SK-N-SH treated with all-trans-retinoic acid at 6 μM for 48 hours (cell line): ENCODE data around the gene VSTM4.

Experiments
- ATAC-seq: fragments of 200-7000 bp; cut with Tn5 transposase; 3 replicates; pipeline ENCODE4 v1.9.1; 2020; ENCODE audit warnings: mild to moderate bottlenecking, moderate library complexity
- ARNTL ChIP-seq: fragments of 450-650 bp; formaldehyde crosslinking; IDR thresholded peaks from 2 replicates; pipeline ENCODE4 v1.5.0; 2020; ENCODE audit warnings: low read depth, mild to moderate bottlenecking, moderate library complexity, borderline replicate concordance
- BACH2 ChIP-seq: fragments of 250-450 bp; sonication (Bioruptor Pico); IDR thresholded peaks from 2 replicates; pipeline ENCODE4 v1.9.0; 2021; ENCODE audit warnings: mild to moderate bottlenecking, borderline replicate concordance
- CSDC2 ChIP-seq: fragments of 250-450 bp; sonication (Bioruptor Pico); IDR thresholded peaks from 2 replicates; pipeline ENCODE4 v1.5.0; 2020; ENCODE audit warnings: mild to moderate bottlenecking, moderate library complexity
- ESRRG ChIP-seq: fragments of 250-450 bp; sonication (Bioruptor Pico); IDR thresholded peaks from 2 replicates; pipeline ENCODE4 v1.6.1; 2021; ENCODE audit warnings: mild to moderate bottlenecking
- GLIS3 ChIP-seq: fragments of 250-450 bp; sonication (Bioruptor Pico); IDR thresholded peaks from 2 replicates; pipeline ENCODE4 v1.5.0; 2020; ENCODE audit warnings: mild to moderate bottlenecking, moderate library complexity
- ISL1 ChIP-seq: fragments of 250-450 bp; sonication (Bioruptor Pico); IDR thresholded peaks from 2 replicates; pipeline ENCODE4 v2.1.2; 2022; ENCODE audit warnings: mild to moderate bottlenecking, moderate library complexity
- OSR1 ChIP-seq: fragments of 250-450 bp; sonication (Bioruptor Pico); IDR thresholded peaks from 2 replicates; pipeline ENCODE4 v1.8.0; 2022; ENCODE audit warnings: moderate library complexity, mild to moderate bottlenecking, inconsistent platforms
- PPARA ChIP-seq: fragments of 250-450 bp; sonication (Bioruptor Pico); IDR thresholded peaks from 2 replicates; pipeline ENCODE4 v1.5.0; 2020; ENCODE audit warnings: mild to moderate bottlenecking, borderline replicate concordance
- RARB ChIP-seq: fragments of 250-450 bp; sonication (Bioruptor Pico); IDR thresholded peaks from 2 replicates; pipeline ENCODE4 v1.8.0; 2021; ENCODE audit warnings: mild to moderate bottlenecking, moderate library complexity
- SNAI2 ChIP-seq: fragments of 250-450 bp; sonication (Bioruptor Pico); IDR thresholded peaks from 2 replicates; pipeline ENCODE4 v1.5.0; 2020; ENCODE audit warnings: mild to moderate bottlenecking, moderate library complexity
- TCF4 ChIP-seq: fragments of 250-450 bp; sonication (Bioruptor Pico); IDR thresholded peaks from 2 replicates; pipeline ENCODE4 v1.8.0; 2021; ENCODE audit warnings: mild to moderate bottlenecking, moderate library complexity, borderline replicate concordance
- TOX ChIP-seq: fragments of 250-450 bp; sonication (Bioruptor Pico); IDR thresholded peaks from 2 replicates; pipeline ENCODE4 v1.8.0; 2021; ENCODE audit warnings: mild to moderate bottlenecking, moderate library complexity, borderline replicate concordance
- ZC3H10 ChIP-seq: fragments of 250-450 bp; sonication (Bioruptor Pico); IDR thresholded peaks from 2 replicates; pipeline ENCODE4 v1.5.1; 2021; ENCODE audit warnings: mild to moderate bottlenecking, moderate library complexity
- ZFP3 ChIP-seq: fragments of 250-450 bp; sonication (Bioruptor Pico); IDR thresholded peaks from 2 replicates; pipeline ENCODE4 v1.5.0; 2020; ENCODE audit warnings: mild to moderate bottlenecking, moderate library complexity
- ZFP30 ChIP-seq: fragments of 450-650 bp; formaldehyde crosslinking; IDR thresholded peaks from 2 replicates; pipeline ENCODE4 v1.5.0; 2022; ENCODE audit warnings: mild to moderate bottlenecking, moderate library complexity
- ZNF565 ChIP-seq: fragments of 450-650 bp; formaldehyde crosslinking; conservative IDR thresholded peaks from 2 replicates; pipeline ENCODE4 v1.5.0; 2020; ENCODE audit warnings: low read depth, mild to moderate bottlenecking, moderate library complexity
- ZNF70 ChIP-seq: fragments of 450-650 bp; formaldehyde crosslinking; IDR thresholded peaks from 2 replicates; pipeline ENCODE4 v1.5.0; 2020; ENCODE audit warnings: mild to moderate bottlenecking, moderate library complexity
- ZNF8 ChIP-seq: fragments of 450-650 bp; formaldehyde crosslinking; IDR thresholded peaks from 2 replicates; pipeline ENCODE4 v1.5.0; 2020; ENCODE audit warnings: mild to moderate bottlenecking, moderate library complexity
- TF ChIP-seq, protein P1 (sequence below): fragments of 250-450 bp; sonication (Bioruptor Pico); IDR thresholded peaks from 2 replicates; pipeline ENCODE4 v1.5.1; 2020; ENCODE audit warnings: low read depth, mild to moderate bottlenecking, moderate library complexity
- TF ChIP-seq, protein P2 (sequence below): fragments of 250-450 bp; sonication (Bioruptor Pico); IDR thresholded peaks from 2 replicates; pipeline ENCODE4 v1.5.1; 2021; ENCODE audit warnings: mild to moderate bottlenecking, moderate library complexity
- TF ChIP-seq, protein P3 (sequence below): fragments of 250-450 bp; sonication (Bioruptor Pico); IDR thresholded peaks from 2 replicates; pipeline ENCODE4 v1.8.0; 2020; ENCODE audit warnings: mild to moderate bottlenecking, moderate library complexity, borderline replicate concordance
- TF ChIP-seq, protein P4 (sequence below): fragments of 250-450 bp; sonication (Bioruptor Pico); IDR thresholded peaks from 2 replicates; pipeline ENCODE4 v1.8.0; 2021; ENCODE audit warnings: low read depth, mild to moderate bottlenecking, moderate library complexity, borderline replicate concordance

Gene VSTM4

DNA sequence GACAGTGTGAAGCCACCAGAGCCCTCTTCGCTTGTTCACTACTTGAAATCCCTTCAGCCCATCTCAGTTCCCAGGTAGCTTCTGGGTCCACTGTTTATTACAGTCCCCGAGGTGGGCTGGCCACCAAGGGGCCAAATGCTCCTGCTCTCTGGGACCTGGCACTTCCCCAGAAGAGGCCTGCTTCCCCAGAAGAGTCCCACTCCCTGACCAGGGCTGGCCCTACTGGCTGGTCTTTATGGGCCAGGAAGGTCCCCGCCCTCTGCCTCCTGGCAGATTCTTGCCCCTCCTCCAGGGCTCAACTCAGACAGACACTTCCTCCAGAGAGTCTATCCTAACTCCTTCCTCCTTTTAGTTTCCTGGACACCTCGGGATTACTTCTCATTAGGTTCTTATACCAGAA lies 105.0 kb downstream of the VSTM4 start:
- no peak for ATAC-seq
- TF ChIP-seq RARB: no peak
- no peak for TF ChIP-seq TCF4 (CRISPR knock-in tag)
- no peak for TF ChIP-seq ZFP30 (CRISPR knock-in tag)
- no peak for TF ChIP-seq GLIS3 (CRISPR knock-in tag)
- no peak for TF ChIP-seq ISL1 (CRISPR knock-in tag)
- no peak for TF ChIP-seq ZC3H10 (CRISPR knock-in tag)
- TF ChIP-seq, protein P1, sequence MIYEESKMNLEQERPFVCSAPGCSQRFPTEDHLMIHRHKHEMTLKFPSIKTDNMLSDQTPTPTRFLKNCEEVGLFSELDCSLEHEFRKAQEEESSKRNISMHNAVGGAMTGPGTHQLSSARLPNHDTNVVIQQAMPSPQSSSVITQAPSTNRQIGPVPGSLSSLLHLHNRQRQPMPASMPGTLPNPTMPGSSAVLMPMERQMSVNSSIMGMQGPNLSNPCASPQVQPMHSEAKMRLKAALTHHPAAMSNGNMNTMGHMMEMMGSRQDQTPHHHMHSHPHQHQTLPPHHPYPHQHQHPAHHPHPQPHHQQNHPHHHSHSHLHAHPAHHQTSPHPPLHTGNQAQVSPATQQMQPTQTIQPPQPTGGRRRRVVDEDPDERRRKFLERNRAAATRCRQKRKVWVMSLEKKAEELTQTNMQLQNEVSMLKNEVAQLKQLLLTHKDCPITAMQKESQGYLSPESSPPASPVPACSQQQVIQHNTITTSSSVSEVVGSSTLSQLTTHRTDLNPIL (CRISPR knock-in tag): no peak
- TF ChIP-seq SNAI2 (CRISPR knock-in tag): no peak
- TF ChIP-seq ZNF70 (CRISPR knock-in tag): no peak
- no peak for TF ChIP-seq ARNTL (CRISPR knock-in tag)
- no peak for TF ChIP-seq TOX (CRISPR knock-in tag)
- TF ChIP-seq ZNF8 (CRISPR knock-in tag): no peak
- TF ChIP-seq ESRRG: no peak
- no peak for TF ChIP-seq PPARA (CRISPR knock-in tag)
- TF ChIP-seq ZFP3 (CRISPR knock-in tag): no peak
- TF ChIP-seq BACH2: no peak
- TF ChIP-seq, protein P2, sequence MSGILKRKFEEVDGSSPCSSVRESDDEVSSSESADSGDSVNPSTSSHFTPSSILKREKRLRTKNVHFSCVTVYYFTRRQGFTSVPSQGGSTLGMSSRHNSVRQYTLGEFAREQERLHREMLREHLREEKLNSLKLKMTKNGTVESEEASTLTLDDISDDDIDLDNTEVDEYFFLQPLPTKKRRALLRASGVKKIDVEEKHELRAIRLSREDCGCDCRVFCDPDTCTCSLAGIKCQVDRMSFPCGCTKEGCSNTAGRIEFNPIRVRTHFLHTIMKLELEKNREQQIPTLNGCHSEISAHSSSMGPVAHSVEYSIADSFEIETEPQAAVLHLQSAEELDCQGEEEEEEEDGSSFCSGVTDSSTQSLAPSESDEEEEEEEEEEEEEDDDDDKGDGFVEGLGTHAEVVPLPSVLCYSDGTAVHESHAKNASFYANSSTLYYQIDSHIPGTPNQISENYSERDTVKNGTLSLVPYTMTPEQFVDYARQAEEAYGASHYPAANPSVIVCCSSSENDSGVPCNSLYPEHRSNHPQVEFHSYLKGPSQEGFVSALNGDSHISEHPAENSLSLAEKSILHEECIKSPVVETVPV (CRISPR knock-in tag): no peak
- TF ChIP-seq OSR1 (CRISPR knock-in tag): no peak

DNA sequence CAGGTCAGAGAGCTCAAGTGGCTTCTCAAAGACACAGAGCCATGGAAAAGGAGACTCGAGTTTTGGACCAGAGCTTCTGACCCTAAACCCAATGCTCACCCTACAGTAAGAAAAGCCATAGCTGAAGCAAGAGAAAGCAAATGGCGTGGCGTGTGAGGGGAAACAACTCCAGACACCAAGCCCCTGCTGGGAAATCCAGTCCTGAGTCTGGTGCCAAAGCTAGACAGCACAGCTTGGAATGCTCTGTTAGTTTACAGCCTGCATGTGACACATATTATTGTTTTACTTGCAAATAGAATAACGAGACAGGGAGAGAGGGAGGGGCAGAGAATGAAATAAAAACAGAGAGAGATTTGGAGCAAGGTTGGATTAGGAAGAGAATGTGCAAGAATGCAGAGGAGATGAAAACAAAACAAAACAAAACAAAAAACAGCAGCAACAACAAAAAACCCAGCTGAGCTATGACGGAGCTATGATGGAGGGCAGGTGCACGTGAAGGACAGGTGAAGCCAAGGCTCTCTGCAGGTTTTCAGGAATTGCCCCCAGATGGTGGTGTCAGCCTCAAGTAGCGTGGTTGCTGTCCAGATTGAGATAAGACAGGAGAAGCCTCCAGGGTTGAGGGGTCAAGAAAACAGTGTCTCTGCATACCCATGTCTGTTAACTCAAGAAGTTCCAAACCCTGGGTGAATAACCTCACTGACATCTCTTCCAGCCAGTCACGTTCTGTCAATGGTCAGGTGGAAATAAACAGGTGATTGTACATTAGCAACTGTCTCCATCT lies 105.9 kb downstream of the VSTM4 start:
- TF ChIP-seq RARB (no peak), ZNF70 (CRISPR knock-in tag) (peak; percentile 53; the same call in 1 of the 2 replicates)
- no peak for ATAC-seq

DNA sequence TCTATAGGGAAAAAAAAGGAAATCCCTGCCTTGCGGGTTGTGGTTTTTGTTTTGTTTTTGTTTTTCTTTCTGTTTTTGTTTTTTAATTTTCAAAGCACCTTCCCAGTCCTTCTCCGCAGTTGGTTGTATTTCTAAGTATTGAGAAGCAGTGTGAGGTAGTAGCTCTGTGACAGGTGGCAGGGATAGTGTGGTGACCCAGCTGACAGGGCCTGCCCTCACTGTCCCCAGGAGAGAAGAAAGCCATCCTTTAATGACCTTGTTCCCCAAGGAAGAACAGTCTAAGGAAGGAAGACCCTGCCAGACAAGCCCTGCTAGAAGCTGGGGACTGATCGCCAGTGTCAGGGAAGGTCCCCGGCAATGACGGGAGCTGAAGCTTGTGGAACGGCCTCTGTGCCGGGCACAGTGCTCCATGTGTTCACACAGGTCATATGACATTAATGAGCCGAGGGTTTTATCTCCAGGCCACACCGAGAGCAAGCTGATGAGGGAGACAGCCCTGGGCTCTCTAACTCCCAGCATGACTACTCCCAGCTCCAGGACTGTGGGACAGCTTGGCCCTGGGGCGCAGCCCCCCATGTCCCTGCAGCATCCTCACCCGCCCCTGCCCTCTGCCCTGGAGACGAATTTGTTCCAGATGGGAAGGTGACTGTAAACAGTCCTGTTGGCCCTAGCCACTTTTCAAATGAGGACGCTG lies 106.7 kb downstream of the VSTM4 start:
- TF ChIP-seq, protein P3, sequence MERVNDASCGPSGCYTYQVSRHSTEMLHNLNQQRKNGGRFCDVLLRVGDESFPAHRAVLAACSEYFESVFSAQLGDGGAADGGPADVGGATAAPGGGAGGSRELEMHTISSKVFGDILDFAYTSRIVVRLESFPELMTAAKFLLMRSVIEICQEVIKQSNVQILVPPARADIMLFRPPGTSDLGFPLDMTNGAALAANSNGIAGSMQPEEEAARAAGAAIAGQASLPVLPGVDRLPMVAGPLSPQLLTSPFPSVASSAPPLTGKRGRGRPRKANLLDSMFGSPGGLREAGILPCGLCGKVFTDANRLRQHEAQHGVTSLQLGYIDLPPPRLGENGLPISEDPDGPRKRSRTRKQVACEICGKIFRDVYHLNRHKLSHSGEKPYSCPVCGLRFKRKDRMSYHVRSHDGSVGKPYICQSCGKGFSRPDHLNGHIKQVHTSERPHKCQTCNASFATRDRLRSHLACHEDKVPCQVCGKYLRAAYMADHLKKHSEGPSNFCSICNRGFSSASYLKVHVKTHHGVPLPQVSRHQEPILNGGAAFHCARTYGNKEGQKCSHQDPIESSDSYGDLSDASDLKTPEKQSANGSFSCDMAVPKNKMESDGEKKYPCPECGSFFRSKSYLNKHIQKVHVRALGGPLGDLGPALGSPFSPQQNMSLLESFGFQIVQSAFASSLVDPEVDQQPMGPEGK (CRISPR knock-in tag): no peak
- TF ChIP-seq ISL1 (CRISPR knock-in tag): no peak
- TF ChIP-seq TOX (CRISPR knock-in tag): no peak
- TF ChIP-seq ZC3H10 (CRISPR knock-in tag): no peak
- no peak for TF ChIP-seq ZFP3 (CRISPR knock-in tag)
- no peak for TF ChIP-seq ESRRG
- no peak for TF ChIP-seq CSDC2 (CRISPR knock-in tag)
- TF ChIP-seq, protein P4, sequence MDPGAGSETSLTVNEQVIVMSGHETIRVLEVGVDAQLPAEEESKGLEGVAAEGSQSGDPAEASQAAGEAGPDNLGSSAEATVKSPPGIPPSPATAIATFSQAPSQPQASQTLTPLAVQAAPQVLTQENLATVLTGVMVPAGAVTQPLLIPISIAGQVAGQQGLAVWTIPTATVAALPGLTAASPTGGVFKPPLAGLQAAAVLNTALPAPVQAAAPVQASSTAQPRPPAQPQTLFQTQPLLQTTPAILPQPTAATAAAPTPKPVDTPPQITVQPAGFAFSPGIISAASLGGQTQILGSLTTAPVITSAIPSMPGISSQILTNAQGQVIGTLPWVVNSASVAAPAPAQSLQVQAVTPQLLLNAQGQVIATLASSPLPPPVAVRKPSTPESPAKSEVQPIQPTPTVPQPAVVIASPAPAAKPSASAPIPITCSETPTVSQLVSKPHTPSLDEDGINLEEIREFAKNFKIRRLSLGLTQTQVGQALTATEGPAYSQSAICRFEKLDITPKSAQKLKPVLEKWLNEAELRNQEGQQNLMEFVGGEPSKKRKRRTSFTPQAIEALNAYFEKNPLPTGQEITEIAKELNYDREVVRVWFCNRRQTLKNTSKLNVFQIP: no peak
- TF ChIP-seq OSR1 (CRISPR knock-in tag): no peak
- no peak for TF ChIP-seq ZFP30 (CRISPR knock-in tag)
- TF ChIP-seq ZNF8 (CRISPR knock-in tag): no peak
- no peak for TF ChIP-seq ZNF70 (CRISPR knock-in tag)

DNA sequence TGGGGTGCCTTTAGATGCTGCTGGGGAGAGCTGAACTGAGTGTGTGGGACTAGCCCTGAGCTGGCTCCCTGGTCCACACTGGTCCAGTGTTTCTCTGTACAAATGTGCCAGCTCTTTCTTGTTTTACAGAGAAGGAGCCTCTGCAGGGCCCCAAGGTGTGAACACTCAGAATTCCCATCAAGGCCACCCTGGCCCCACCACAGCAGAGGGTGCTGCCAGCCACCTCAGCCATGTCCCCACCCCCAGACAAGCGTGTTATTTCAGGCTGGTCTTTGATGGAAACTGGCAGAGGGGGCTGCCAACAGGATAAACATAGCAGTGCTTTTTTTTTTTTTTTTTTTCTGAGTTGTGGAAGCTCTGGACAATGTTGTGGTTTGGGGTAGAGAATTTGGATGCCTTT lies 107.2 kb downstream of the VSTM4 start:
- no peak for ATAC-seq
- TF ChIP-seq ZFP3 (CRISPR knock-in tag) (no peak), ZFP30 (CRISPR knock-in tag) (no peak), ZNF70 (CRISPR knock-in tag) (no peak), TCF4 (CRISPR knock-in tag) (no peak), BACH2 (no peak), OSR1 (CRISPR knock-in tag) (no peak), PPARA (CRISPR knock-in tag) (no peak), SNAI2 (CRISPR knock-in tag) (no peak), RARB (no peak), ESRRG (no peak), ZNF565 (CRISPR knock-in tag) (no peak), TOX (CRISPR knock-in tag) (no peak)
- TF ChIP-seq, protein P1 (CRISPR knock-in tag): no peak
- TF ChIP-seq, protein P2 (CRISPR knock-in tag): no peak

More for the DNA sequence above, 106.7 kb downstream of the VSTM4 start:
- ATAC-seq: no peak
